GM19438 (cell line): ENCODE measurements around the gene CHRNG.

Source experiments
- ATAC-seq: cut with Tn5 transposase; IDR thresholded peaks from one replicate; pipeline ENCODE4 v1.9.1; 2021; ENCODE audit warnings: low read depth; ENCODE audit not compliant: unreplicated experiment

CHRNG gene

GRCh38 chr2:232504438-232504837 lies 35.1 kb upstream of the CHRNG start:
- ATAC-seq, result no peak

- no peak for ATAC-seq
Observed at GRCh38 chr2:232505856-232506255, 33.6 kb upstream of the CHRNG start.

GRCh38 chr2:232506709-232507108 lies 32.8 kb upstream of the CHRNG start:
- ATAC-seq, result no peak

- ATAC-seq, result no peak
Observed at GRCh38 chr2:232508251-232508650, 31.2 kb upstream of the CHRNG start.

- no peak for ATAC-seq
Observed at GRCh38 chr2:232511336-232511890, 28.1 kb upstream of the CHRNG start.

- no peak for ATAC-seq
Observed at GRCh38 chr2:232512602-232513001, 26.9 kb upstream of the CHRNG start.

- no peak for ATAC-seq
Observed at GRCh38 chr2:232513353-232513752, 26.1 kb upstream of the CHRNG start.

GRCh38 chr2:232515639-232516038 lies 23.9 kb upstream of the CHRNG start:
- ATAC-seq, result no peak

GRCh38 chr2:232516551-232516950 lies 22.9 kb upstream of the CHRNG start:
- no peak for ATAC-seq

GRCh38 chr2:232518844-232519243 lies 20.6 kb upstream of the CHRNG start:
- no peak for ATAC-seq

- ATAC-seq, result no peak
Observed at GRCh38 chr2:232519581-232520438, 19.7 kb upstream of the CHRNG start, which contains the start of gene PRSS56. Gene PRSS56 (plus strand): TSS chr2:232520388. CDS start chr2:232520599, 211 bp downstream.

- no peak for ATAC-seq
Observed at GRCh38 chr2:232520489-232520888, 19.0 kb upstream of the CHRNG start.

GRCh38 chr2:232521098-232521497 lies 18.4 kb upstream of the CHRNG start:
- no peak for ATAC-seq

- ATAC-seq, result no peak
Observed at GRCh38 chr2:232521959-232522622, 17.4 kb upstream of the CHRNG start.

- no peak for ATAC-seq
Observed at GRCh38 chr2:232522623-232523401, 16.7 kb upstream of the CHRNG start.

- ATAC-seq, result no peak
Observed at GRCh38 chr2:232523402-232523681, 16.1 kb upstream of the CHRNG start.

GRCh38 chr2:232523682-232524597 lies 15.6 kb upstream of the CHRNG start:
- no peak for ATAC-seq

GRCh38 chr2:232524771-232525170 lies 14.7 kb upstream of the CHRNG start:
- ATAC-seq, result no peak

- no peak for ATAC-seq
Observed at GRCh38 chr2:232525199-232525598, 14.3 kb upstream of the CHRNG start.

GRCh38 chr2:232525791-232526371 lies 13.6 kb upstream of the CHRNG start, which contains the start of gene CHRND:
Gene CHRND (plus strand): TSS chr2:232526160. CDS start chr2:232526216, 56 bp downstream.
- no peak for ATAC-seq
